Breast epithelium (tissue), 4 donors: ENCODE data around the gene ANAPC2. TPM values are rescaled to one million over a fixed set of nuclear protein-coding genes. Genes with fewer than 3 reads are reported as not detected.

Experiments
- DNase-seq, 2 donors: peaks; one replicate each; pipeline ENCODE4 v3.0.0-alpha.2; 2019; ENCODE audit warnings: low spot score in 2 of 2
- H3K27ac ChIP-seq, 2 donors: fragments of 200-600 bp; sonication (generic) in 1 of 2; one replicate each; pipeline ENCODE4 v1.5.1; 2016 to 2019; ENCODE audit warnings: mild to moderate bottlenecking in 1 of 2
- H3K27me3 ChIP-seq, 2 donors: fragments of 200-600 bp; sonication (generic) in 1 of 2; one replicate each; pipeline versions ENCODE4 v1.5.1 to v1.6.0; 2017 to 2019; ENCODE audit warnings: control low read depth in 1 of 2, mild to moderate bottlenecking in 1 of 2
- H3K36me3 ChIP-seq: fragments of 200-600 bp; one replicate; pipeline ENCODE4 v1.5.1; 2019
- H3K4me1 ChIP-seq, 2 donors: fragments of 200-600 bp; sonication (generic); one replicate each; pipeline ENCODE4 v1.5.1; 2016 to 2019; ENCODE audit warnings: control low read depth in 1 of 2
- H3K4me3 ChIP-seq, 3 donors: fragments of 200-600 bp; sonication (generic); 1 replicate in 2 of 3; 2 replicates in 1 of 3; pipeline ENCODE4 v1.5.1; 2016 to 2019; ENCODE audit warnings: mild to moderate bottlenecking in 3 of 3, moderate library complexity in 2 of 3
- H3K9me3 ChIP-seq, 2 donors: fragments of 200-600 bp; sonication (generic) in 1 of 2; one replicate each; pipeline ENCODE4 v1.5.1; 2016 to 2019; ENCODE audit warnings: control low read depth in 1 of 2
- POLR2A ChIP-seq: fragments of 450-650 bp; IDR thresholded peaks from one replicate; pipeline ENCODE4 v1.6.1; 2016; ENCODE audit warnings: antibody characterized with exemption, mild to moderate bottlenecking, moderate library complexity
- POLR2AphosphoS5 ChIP-seq, 3 donors: sonication (generic); formaldehyde crosslinking; IDR thresholded peaks; one replicate each; pipeline ENCODE4 v1.6.1; 2017; ENCODE audit warnings: antibody characterized with exemption in 3 of 3
- intact Hi-C: fragments of 100-400 bp; cut with DNase I; formaldehyde crosslinking; loops from one replicate; pipeline ENCODE4 v1.15.1; 2023; ENCODE audit warnings: low total_unique reads
- total RNA-seq, 3 donors: library from RNA; depleted of rRNA; stranded (reverse); fragments of >200 nt; gene quantifications; one replicate each; pipeline ENCODE4 v1.1.0, GENCODE V29; 2016
- TF ChIP-seq, protein P1 (sequence below), 3 donors: fragments of 450-650 bp; IDR thresholded peaks; one replicate each; pipeline ENCODE4 v1.5.1; 2016 to 2017; ENCODE audit warnings: antibody characterized with exemption in 3 of 3, mild to moderate bottlenecking in 3 of 3, moderate library complexity in 3 of 3

The ANAPC2 gene
- total RNA-seq, 3 donors from 2014 or later, result 32.0 to 35.7 (median 32.9) TPM

DNA sequence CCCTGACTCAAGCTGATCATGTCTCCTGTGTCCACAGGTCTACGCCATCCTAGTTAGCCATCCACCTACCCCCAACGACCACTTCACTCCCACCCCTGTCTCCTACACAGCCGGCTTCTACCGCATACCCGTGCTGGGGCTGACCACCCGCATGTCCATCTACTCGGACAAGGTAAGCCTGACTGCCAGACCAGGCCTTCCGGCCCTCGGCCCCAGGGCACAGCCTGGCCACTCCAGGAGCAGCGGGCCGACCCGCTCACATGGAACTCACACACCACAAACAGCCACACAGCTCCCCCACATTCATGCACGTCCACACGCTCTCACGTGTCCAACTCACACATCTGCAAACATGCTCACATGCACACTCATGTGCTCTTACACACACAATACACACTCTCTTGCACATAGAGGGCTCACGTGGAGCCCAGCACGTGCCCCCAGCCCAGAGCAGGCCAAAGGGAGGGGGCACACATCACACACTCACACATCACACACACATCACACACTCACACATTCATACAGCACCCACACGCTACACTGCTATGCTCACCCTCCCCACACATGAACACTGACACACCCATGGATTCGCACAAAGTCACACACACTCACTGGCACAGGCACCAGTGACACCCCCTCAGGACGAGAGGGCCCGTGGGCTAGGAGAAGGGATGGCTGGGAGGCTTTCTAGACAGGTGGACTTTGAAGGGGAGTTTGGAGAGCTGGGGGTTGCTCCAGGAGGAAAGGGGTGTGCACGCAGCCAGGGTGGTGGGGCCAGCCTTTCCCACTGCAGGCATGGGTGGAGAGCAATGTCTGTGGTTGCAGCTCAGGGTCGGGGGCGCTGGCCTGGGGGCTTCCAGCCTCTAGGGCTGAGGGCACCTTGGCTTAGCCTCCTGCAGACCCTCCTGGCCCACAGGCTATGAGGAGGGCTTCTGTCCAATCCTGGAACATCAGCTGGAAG lies 46.1 kb downstream of the ANAPC2 start:
- TF ChIP-seq POLR2AphosphoS5 (IDR thresholded peaks at IDR 0.05) (no peak), POLR2A (no peak)
- TF ChIP-seq, protein P1, sequence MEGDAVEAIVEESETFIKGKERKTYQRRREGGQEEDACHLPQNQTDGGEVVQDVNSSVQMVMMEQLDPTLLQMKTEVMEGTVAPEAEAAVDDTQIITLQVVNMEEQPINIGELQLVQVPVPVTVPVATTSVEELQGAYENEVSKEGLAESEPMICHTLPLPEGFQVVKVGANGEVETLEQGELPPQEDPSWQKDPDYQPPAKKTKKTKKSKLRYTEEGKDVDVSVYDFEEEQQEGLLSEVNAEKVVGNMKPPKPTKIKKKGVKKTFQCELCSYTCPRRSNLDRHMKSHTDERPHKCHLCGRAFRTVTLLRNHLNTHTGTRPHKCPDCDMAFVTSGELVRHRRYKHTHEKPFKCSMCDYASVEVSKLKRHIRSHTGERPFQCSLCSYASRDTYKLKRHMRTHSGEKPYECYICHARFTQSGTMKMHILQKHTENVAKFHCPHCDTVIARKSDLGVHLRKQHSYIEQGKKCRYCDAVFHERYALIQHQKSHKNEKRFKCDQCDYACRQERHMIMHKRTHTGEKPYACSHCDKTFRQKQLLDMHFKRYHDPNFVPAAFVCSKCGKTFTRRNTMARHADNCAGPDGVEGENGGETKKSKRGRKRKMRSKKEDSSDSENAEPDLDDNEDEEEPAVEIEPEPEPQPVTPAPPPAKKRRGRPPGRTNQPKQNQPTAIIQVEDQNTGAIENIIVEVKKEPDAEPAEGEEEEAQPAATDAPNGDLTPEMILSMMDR (IDR thresholded peaks at IDR 0.05), result no peak
- intact Hi-C loops, result no loop called here
- Histone ChIP-seq H3K27me3 (peaks cover 6 to 85% of the 10 kb centered on the region in 2 donors), H3K4me3 (no peak overlapping the region), H3K9me3 (no peaks in the 10 kb centered on the region), H3K36me3 (no peaks in the 10 kb centered on the region), H3K27ac (no peak overlapping the region), H3K4me1 (no peaks in the 10 kb centered on the region)
- DNase-seq, result no peak

DNA sequence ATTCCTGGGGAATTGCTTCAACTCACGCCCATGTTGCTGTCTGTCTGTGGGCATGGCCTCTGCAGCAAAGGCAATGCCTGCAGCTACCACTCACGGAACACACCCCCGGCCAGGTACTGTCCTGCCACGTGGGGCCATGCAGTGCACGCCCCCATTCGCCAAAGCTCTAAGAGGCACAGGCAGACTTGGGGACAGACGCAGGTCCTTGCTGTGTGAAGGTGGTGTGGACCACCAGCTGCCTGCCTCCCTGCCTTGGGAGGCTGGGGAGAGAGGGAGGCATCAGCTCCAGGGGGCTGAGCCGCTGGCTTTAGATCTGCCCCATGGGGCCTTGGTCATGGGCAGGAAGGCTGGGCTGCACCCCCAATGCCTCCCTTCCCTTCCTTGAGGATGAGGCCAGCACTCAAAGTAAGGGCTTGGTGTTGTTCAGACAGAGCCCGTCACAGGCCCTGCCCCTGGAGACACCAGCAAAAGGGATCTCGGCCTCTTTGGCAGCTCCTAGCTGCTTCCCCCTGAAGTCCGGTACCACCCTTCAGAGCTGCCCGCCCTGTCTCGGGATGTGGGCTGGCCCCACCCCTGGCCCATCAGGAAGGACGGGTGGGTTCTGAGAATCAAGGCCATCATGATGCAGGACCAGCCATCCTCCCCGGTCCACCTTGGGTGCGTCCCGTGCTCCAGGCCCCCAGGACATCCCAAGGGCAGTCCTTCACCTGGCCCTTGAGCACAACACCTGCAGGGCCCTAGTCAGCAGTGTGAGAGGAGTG lies 47.1 kb downstream of the ANAPC2 start:
- DNase-seq, result no peak
- Histone ChIP-seq H3K4me1 (no peaks in the 10 kb centered on the region), H3K27me3 (peaks cover 6 to 85% of the 10 kb centered on the region in 2 donors), H3K4me3 (no peak overlapping the region), H3K27ac (no peak overlapping the region), H3K36me3 (no peaks in the 10 kb centered on the region), H3K9me3 (no peaks in the 10 kb centered on the region)
- no peak for TF ChIP-seq POLR2A
- no peak for TF ChIP-seq POLR2AphosphoS5 (IDR thresholded peaks at IDR 0.05)
- TF ChIP-seq, protein P1 (IDR thresholded peaks at IDR 0.05), result no peak
- intact Hi-C loops, result no loop called here

DNA sequence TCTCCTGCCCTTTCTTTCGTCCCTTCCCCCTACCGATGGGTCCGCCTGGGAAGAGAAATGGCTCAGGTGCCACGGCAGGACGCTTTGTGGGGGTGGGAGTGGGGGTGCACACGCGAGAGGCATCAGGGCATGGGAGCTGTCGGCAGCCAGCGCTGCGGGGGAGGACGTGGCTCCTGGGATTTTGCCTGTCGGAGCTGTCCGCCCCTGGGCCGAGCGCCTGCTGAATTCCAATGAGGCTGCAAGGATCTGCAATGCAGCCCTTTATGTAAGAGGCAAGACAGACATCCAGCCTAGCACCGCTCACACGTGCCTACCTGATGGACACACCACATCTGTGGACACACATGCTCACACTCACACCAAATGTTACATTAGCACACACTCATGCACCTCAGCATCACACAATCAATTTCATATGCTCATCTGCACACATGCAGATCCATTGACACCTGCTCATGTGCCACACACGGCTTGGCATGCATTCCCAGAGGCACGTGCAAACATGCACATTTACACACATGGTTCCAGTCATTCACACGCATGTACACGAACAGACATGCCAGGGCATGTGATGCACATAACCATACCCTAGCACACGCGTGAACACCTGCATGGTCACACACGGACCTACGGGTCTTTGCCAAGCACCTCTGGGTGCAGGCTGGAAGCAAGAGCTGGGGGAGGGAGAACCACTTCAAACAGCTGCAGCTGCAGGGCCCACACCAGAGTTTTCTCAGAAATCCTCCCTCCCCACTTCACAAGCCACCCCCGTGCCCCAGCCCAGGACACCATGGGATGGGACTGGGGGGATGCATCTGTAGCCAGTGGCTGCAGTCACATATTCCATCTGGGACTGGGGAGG lies 48.0 kb downstream of the ANAPC2 start:
- Histone ChIP-seq H3K36me3 (no peaks in the 10 kb centered on the region), H3K4me1 (no peaks in the 10 kb centered on the region), H3K9me3 (no peaks in the 10 kb centered on the region), H3K4me3 (no peak overlapping the region), H3K27me3 (peaks cover 6 to 85% of the 10 kb centered on the region in 2 donors), H3K27ac (no peak overlapping the region)
- TF ChIP-seq, protein P1 (IDR thresholded peaks at IDR 0.05), result no peak
- intact Hi-C loops, result no loop called here
- DNase-seq, result no peak

DNA sequence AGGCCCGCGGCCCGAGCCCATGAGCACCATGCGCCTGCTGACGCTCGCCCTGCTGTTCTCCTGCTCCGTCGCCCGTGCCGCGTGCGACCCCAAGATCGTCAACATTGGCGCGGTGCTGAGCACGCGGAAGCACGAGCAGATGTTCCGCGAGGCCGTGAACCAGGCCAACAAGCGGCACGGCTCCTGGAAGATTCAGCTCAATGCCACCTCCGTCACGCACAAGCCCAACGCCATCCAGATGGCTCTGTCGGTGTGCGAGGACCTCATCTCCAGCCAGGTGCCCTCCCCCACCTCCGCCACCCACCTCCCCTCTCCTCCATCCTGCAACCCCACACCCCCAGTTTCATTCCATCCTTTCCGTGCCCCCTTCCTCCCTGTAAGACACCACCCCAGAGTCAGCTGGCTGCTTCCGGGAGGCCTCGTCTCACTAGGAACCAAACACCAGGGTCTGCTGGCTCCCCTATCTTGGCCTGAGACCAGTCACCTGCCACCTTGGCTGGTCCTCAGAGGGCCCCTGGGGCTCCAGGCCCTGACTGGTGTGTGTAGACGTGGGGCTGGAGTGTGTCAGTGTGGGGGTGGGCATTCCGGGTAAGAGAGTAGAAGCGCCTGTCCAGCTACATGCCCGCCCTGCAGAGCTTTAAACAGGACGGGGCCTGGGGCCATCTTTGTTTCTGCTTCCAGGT lies 48.8 kb downstream of the ANAPC2 start:
- Histone ChIP-seq H3K36me3 (no peaks in the 10 kb centered on the region), H3K4me3 (peak overlapping the region in 1 of 3 donors; percentile 49), H3K9me3 (no peaks in the 10 kb centered on the region), H3K4me1 (no peaks in the 10 kb centered on the region), H3K27me3 (peaks cover 6 to 86% of the 10 kb centered on the region in 2 donors), H3K27ac (no peak overlapping the region)
- intact Hi-C loops, result no loop called here
- TF ChIP-seq POLR2A, result no peak
- no peak for DNase-seq
